ENCODE results near the gene MISP3.

The MISP3 gene

DNA sequence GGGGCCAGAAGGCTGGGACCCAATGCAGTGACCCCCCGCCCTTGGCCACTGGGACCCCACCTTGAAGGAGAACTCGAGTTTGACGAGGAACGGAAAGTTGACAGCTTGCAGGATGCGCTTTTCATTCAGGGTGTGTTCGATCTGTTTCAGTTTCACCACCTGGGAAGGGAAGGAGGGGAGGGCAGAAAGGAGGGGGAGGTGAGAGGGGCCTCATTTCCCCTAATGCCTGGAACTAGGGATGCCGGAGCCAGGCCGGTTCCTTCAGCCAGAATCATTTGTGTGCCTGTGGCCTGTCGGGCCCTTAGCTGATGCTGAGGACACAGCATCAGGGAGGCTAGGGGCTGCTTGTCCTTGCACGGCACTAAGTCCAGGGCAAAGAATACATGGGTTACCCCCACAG lies 30.2 kb downstream of the MISP3 start:
- no peak for DNase-seq (ENCODE audit: low read depth)

DNA sequence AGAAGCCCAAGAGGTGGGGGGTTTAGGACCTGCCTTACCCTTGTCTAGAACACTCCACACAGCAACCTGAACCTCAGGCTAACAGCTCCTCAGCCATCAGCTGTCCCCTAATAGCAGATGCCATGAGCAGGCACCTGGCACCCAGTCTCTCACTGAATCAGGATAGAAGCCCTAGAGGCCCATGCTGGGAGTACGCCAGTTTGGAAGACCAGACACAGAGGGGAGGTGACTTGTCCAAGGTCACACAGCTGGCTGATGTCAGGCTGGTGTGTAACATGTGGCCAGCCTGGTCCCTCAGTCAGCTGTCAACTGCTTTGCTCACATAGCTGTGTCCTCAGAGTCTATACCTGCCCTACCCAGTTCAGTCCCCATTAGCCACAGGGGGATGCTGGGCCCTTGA lies 30.7 kb downstream of the MISP3 start:
- no peak for DNase-seq (ENCODE audit: low read depth)

DNA sequence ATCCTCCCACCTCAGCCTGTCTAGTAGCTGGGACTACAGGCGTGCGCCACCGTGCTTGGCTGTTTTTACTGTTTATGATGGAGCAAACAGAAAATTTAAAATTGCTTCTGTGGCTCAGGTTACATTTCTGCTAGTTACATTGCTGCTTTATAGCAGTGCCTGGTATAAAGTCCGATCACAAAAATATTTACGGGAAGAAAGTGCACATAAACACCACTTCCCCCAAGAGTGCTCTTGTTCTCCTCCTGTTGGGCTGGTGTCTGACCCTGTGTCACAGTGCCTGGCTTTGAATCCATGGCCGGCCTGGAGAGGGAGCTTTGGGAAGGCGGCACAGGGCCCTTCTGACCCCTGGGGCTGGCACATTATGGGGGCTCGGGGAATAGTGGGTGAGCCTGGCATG lies 33.1 kb downstream of the MISP3 start:
- no peak for DNase-seq (ENCODE audit: low read depth)

DNA sequence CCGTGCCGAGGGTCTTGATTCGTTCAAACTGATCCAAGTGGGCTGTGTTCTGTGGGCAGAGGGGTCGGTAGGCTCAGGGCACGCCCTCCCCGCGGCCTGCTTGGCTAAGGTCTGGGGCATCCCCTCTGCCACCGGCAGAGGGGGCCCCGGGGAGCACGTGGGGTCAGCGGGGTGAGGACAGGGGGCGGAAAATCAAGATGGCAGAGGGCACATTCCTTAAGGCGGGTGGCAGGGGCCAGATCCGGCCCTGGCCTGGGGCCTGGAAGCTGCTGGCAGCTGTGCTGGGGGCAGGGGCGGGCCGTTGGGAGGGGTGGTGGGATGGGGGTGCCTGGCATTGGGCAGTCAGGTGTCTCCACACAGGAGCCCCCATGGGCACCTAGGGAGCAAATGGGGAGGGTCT lies 34.3 kb downstream of the MISP3 start:
- DNase-seq (ENCODE audit: low read depth) = no peak

DNA sequence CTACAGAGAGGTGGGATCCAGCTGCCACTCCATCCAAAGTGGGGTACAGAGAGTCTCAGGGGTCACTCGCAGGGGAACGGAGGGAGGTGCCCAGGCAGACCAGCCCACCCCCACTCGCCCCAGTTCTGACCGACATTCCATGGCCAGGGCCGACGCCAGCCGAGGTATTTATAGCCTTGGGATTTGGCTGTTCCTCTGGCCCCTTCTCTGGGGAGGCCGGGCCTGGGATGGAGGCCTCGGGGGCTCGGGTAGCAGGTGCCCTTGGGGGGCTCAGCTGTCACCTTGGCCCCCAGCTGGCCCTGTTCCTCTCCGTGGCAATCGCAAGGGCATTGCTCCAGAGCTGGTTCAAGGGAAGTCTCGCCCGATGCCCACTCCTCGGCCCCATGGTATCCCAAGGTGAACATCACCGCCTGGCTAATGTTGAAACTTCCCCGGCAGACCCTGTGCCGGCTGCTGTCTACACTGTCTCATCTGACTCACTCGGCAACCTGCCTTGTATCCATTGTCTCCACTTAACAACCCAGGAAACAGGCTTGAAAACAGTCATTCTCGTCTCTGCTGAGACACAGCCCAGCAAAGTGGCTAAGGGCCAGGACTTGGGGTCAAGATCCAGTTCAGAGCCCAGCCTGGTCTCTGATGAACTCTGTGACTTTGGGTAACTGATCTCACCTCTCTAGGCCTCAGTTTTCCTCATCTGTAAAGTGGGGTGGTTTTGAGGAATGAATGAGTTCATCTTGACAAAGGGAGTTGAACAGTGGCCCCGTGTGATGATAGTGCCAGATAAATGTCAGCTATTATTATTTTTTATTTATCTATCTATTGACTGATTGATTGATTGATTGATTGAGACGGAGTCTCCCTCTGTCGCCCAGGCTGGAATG lies 35.2 kb downstream of the MISP3 start:
- peak; percentile 55 for DNase-seq (ENCODE audit: low read depth)

DNA sequence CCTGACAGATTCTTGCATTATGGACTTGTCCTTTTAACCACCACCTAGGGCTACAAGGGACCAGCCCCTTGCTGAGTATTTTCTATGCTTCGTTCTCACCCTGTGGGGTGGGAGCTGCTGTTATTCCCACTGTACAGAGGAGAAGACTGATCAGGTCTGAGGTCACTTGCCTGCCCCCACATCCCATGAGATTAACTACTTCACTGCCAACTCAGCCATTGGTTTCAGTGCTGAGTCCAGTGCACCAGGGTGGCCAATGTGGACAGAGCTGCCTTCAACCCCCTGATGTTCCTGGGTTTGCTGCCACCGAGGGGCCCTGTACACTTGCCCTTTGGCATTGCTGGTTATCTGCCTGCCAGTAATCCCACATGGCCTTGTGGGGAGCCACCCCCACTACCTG lies 38.1 kb downstream of the MISP3 start:
- DNase-seq (ENCODE audit: low read depth) = no peak

DNA sequence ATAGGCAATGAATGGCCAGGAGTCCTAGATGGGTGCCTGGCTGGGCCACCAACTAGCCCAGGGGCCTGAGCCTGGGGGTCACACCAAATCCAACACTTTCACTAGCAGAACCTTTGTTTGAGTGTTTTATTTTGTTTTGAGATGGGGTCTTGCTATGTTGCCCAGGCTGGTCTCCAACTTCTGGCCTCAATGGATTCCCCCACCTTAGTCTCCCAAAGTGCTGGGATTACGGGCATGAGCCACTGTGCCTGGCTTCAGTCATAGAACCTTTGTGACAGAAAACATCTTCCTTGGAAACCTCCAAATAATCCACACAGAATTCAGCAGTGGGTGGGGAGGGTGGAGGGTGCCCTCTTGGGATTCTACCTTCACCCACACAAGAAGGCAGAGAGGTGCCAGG lies 38.9 kb downstream of the MISP3 start:
- DNase-seq (ENCODE audit: low read depth) = no peak

DNA sequence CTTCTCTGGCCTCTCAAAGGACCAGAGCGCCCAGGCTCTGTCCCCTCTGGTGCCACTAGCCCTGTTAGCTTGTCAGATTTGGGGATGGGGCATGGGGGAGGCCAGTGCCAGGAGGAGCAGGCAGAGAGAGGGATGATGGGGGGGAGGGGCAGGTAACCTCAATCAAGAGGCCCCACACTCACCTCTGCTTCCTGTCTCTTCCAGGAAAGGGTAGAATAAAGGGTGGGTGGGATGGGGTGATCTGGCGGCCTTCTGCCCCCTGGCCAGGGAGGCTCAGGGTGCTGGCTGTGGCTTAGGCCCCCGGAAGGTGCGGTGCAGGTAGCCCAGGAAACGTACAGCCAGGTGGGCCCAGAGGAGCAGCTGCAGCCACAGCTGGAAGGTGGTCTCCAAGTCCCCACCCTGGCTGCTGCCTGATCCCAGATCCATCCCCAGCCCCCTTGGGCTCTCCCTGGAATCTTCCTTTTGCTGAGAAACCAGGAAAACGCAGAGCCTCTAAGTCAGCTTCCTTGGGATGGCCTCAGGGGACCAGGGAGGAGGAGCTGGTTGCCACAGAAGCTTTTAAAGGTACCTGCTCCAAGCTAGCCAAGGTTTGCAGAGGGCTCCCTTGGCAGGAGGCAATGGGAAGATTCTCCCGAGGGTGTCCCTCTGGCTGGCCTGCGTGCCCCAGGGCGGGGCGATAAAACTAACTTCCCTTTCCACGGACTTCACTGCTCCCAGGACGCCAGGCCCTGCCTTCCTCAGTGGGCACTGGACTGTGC lies 39.6 kb downstream of the MISP3 start:
- no peak for DNase-seq (ENCODE audit: low read depth)

DNA sequence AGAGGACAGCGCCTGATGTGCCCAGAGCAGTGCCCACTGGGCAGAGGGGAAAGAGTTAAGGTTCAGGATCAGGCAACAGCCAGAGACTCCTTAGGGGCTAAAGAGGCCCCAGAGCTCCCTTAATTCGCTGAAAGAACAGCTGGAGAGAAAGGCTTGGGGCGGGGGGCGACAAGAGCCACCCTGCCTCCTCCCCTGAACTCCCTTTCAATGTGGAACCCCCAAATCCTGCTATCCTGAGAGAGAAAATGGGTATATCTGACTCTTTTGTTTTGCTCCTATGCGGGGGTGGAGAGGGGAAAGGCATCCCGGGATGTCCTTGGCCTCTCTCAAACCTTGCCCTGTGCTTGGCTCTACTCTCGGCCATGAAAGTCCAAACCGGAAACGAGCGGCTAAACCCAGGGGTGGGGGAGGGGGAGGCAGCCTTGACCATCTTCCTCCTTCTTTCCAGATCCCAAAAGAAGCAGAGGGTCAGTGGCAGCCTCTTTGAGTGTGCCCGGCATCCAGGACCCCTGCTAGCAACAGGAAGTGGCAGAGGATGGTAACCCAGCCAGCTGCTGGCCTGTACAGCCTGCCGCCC lies 40.3 kb downstream of the MISP3 start:
- no peak for DNase-seq (ENCODE audit: low read depth)

DNA sequence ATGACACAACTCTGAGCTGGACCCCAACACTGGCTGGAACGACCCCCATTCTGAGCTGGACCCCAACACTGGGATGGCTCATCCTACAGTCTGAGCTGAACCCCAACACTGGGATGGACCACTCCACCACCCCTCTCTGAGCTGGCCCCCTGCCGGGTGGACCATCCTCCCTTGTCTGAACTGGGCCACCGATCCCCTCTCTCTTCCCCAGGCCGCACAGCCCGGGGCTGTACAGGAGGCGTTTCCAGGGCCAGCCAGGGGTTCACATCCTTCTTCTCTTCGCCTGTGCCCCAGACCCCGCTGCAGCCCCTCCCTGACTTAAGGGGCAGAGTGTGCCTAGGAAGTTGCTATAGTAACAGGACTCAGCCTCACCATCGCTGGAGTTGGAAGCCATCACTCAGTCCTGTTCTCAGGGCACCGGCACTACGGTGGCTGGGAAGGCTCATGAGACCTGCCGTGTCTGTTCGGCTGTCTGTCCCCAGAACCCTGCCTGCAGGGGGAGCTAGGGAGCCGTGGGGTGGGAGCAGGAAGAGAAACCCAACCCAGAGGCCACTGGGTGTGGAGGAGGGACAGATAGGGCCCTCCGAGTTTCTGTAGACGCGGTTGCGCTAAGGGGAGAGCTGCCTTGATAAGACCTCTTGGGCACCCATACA lies 41.3 kb downstream of the MISP3 start:
- no peak for DNase-seq (ENCODE audit: low read depth)

DNA sequence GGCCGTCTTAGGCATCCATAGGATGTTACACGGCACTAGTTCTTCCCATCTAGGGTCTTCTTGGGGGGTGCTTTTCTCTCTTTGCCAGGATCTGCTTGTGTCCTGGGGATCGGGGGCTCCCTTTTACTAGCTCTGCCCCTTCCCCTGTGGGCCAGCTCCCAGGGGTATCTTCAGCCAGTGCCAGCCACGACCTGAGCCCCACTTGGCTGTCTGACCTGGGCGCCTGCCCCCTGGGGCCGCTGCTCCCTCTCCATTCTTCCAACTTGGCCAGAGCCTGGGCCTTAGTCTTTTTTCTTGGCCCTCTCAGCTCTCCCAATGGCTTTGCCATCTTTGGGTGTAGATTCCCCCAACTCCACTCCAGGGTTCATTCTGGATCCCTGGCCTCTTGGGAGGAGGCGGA lies 41.9 kb downstream of the MISP3 start:
- no peak for DNase-seq (ENCODE audit: low read depth)

DNA sequence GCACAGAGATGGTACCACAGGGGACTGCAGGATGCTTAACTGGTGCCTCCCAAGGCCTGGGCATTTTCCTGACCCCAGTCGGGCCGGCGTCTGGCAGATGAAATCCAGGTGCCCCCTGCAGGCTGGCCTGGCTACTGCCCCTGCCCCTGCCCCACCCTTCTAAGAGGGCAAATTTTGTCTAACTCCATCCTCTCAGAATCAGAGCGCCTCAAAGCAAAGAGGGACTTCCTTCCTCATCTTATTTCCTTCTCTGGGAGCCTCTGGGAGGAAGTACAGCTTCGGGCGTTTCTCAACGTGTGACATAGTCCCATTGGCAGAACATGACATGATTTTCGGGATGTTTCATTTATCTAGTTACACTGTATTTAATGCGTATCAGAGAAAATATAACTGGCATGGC lies 42.3 kb downstream of the MISP3 start:
- DNase-seq (ENCODE audit: low read depth) = peak; percentile 39

DNA sequence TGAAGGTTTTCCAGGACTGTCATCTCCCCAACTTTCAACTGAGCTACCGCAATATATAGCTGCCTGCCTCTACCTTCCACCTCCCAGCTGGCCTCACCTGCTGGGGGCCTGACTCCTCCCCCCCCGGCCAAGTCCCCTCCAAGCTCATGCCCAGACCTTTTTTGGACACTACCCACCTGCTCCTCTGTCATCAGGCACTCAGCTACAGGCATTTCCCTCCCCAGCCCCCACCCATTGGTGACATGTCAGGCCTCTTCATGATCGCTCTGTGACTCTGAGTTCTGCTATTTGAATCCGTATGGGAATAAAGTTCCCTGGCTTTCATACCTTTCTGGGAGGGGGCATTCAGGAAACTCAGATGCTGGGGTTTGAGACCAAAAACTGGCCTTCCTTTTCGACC lies 43.2 kb downstream of the MISP3 start:
- no peak for DNase-seq (ENCODE audit: low read depth)

DNA sequence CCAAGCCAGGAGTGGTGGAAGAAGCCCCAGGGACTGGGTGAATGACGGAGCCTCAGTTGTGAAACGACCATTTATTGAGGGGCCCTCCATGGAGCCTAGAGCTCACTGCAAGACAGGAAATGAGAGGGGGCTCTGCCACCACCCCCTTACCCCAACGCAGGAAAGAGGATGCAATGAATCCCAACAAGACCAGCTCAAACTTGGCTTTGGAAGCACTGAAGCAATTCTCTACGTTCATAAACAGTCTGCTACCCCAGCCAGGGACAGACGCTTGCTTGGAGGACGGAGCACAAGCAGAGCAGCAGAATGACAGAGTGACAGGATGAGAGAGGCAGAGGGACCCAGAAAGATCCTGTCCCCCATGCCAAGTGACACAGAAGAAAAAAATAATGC lies 43.9 kb downstream of the MISP3 start:
- no peak for DNase-seq (ENCODE audit: low read depth)

DNA sequence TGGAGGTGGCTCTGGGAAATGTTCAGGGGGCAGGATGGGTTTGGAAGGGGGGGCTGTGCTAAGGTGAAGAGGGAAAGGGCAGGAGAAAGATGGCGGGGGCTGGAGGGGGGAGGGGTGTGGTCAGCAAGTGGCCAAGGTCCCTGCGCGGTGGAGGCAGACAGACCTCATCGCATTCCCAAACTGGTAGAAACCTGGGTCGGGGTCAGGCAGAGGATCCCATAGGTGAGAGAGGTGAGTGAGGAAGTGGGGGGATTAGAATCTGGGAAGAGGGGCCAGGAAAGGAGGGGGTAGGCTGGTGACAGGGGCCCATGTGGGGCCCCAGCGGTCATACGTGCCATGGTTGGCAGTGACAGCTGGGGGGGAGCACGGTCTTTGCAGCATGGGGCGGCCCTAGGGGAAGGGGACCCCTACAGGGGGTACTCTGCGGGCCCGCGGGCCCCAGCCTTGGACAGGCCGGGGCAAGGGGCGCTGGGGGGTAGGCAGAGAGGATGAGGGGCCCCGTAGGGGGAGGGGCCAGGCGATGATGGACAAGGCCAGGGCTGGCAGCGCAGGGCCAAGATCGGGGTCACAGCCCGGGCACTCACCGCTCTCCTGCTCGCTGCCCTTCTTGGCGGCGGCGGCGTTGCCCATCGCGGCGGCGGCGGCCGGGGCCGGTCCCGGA lies 44.5 kb downstream of the MISP3 start:
- DNase-seq (ENCODE audit: low read depth) = no peak

DNA sequence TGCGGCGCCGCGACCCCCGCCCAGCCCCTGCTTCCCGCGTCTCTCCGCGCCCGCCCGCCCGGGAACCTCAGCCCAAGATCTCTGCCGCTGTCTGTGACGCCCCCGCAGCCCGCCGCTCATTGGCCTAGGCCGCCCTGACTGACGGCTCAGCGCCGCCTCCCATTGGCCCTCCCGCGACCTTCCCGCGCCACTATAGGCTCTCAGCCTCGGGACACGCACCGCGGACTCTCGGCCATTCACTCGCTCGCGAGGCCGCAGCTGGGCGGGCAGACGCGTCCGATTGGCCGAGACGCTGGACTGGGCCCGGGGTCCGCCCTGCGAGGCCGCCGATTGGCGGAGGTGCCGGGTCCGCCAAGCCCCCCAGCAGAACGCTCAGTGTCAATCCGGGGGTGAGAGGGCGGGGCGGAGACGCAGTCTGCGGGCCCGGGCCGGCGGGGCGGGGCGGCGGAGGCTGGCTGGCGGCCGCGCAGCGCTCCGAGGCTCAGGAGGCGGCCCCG lies 45.1 kb downstream of the MISP3 start, which contains the start of gene PRKACA:
PRKACA (minus strand) TSS at position 95 of the 497 bp plus-strand sequence. CDS start 215 bp downstream, outside the sequence.
- peak; percentile 99 for DNase-seq (ENCODE audit: low read depth)

DNA sequence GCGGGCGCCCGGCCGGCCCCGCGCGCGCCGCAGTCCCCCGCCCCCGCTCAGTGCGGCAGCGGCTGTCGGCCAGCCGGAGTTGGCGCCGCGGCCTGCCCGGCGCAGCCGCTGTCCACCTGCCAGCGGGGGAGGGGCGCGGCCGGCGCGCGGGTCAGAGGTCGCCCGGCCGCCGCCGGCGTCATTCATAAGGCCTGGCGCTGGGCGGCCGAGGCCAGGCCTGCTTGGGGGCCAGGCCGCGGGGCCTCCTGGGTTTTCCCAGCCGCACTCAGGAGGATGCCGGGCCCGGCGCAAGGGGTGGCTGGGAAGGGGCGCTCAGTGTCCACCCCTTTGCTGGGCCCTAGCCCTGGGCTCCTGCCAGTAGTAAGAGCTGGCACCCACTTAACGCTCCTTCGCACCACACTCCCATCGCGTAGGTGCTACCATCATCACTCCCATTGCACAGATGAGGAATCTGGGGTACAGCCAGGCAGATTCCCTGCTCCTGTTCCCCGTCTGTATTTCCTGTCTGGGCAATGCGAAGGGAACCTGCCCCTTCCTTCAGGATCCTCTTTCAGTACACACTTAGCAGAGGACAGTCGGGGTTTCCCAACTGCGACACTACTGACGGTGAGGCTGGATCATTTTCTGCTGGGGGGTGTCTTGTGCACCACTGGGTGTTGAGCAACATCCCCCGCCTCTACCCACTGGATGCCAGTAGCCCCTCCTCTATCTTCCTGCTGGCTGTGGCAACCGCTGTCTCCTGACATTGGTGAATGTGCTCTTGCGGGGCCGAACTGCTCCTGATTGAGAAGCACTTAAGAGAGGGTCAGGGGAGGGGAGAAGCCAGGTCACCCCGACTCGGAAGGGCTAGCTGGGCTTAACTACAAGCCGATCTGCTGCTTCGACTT lies 45.8 kb downstream of the MISP3 start:
- DNase-seq (ENCODE audit: low read depth) = peak; percentile 49

DNA sequence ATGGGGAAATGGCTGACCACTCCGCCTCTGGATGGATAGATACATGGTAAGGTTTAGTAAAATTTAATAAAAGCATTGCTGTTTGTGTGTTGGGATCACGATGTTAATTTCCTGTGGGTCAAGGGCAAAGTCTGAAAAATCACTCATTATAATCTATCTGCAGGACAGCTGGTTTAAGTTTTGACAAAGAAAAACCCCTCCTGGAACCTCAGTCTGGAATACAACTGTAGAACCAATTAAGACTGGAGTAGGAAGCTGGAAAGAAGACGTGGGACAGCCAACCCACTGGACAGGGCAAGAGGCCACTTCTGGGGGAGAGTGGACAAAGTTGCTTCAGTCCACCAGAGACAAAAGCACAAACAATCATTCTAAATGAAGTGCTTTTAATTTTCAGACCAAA lies 46.6 kb downstream of the MISP3 start:
- DNase-seq (ENCODE audit: low read depth) = no peak

DNA sequence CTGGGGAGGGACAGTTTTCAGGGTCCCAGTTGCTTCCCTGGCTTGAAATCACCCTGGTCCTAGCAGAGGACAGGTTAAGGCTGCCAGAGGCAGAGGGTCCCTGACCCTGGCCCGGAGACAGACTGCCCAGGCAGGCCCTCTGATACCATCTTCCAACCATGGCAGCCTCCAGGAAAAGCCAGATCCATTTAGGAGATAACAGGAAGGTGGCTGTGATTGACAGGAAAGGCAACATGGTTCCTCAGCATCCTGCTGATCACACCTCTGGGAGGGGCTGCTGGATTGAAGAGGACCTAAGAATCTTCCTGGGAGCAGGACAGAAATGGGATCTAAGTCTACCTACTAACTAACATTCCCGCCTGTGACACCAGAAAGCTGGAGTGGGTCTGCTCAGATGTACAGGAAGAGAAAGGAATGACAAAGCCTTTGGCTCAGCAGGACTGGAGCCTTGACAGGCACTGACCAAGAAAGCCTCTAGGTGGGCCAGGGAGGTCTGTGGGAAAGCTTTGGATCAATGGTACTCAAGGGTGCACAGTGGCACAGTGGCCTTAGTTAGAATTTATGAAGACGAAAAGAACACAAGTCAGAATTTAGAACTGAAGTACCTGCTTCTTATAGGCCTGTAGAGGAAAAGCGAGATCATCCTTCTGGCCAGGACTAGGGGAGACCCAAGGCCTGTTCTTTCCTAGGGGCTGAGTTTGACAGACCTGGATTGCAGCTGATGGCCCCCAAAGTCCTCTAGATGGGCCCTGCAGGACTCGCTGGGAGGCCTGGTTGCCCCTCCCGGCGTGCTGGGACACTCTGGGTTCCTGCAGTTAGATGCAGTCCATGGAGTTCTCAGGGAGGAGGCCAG lies 47.3 kb downstream of the MISP3 start:
- DNase-seq (ENCODE audit: low read depth) = no peak

DNA sequence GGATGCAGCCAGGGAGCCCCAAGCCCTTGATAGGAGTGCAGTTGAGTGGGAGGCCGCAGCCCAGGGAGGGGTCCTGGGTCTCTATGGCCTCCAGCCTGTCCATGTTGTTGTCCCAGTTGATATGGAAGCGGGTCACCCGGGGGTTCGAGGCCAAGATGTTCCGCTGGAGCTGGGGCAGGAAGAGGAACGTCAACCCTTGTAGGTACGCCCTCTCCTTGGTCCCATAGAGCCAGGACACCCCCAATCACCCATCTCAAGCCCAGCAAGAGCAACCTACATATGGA lies 47.9 kb downstream of the MISP3 start:
- no peak for DNase-seq (ENCODE audit: low read depth)
